DND-41 (cell line): ENCODE measurements around the gene SDK2.

ENCODE experiments used
- CTCF ChIP-seq: IDR thresholded peaks from 2 replicates; pipeline ENCODE4 v1.5.1; 2012; ENCODE audit warnings: borderline replicate concordance, low read length, moderate library complexity, mild to moderate bottlenecking; ENCODE audit not compliant: poor library complexity, severe bottlenecking; ENCODE audit errors: extremely low read depth
- EZH2 ChIP-seq: IDR thresholded peaks from 3 replicates; pipeline ENCODE4 v1.6.1; 2012; ENCODE audit warnings: borderline replicate concordance, low read depth, mild to moderate bottlenecking, moderate library complexity, low read length, inconsistent platforms; ENCODE audit not compliant: severe bottlenecking

- TF ChIP-seq CTCF (peak; percentile 32), EZH2 (no peak)
Measured at GRCh38 chr17:73420897-73421296, 223.3 kb downstream of the SDK2 start.
